Islet precursor cell (in vitro differentiated cells): ENCODE data around the gene EIF4ENIF1.
A peak's percentile ranks its signal among the peaks of the same experiment; 100 is the strongest.
"Not testable (repeated sequence)": the region's sequence is repeated elsewhere in the genome, so short reads cannot be mapped to it uniquely, and the experiment has no call there.

ENCODE experiments used
- DNase-seq: peaks from one replicate; pipeline ENCODE4 v3.0.0-alpha.2; 2018

EIF4ENIF1 gene

DNA sequence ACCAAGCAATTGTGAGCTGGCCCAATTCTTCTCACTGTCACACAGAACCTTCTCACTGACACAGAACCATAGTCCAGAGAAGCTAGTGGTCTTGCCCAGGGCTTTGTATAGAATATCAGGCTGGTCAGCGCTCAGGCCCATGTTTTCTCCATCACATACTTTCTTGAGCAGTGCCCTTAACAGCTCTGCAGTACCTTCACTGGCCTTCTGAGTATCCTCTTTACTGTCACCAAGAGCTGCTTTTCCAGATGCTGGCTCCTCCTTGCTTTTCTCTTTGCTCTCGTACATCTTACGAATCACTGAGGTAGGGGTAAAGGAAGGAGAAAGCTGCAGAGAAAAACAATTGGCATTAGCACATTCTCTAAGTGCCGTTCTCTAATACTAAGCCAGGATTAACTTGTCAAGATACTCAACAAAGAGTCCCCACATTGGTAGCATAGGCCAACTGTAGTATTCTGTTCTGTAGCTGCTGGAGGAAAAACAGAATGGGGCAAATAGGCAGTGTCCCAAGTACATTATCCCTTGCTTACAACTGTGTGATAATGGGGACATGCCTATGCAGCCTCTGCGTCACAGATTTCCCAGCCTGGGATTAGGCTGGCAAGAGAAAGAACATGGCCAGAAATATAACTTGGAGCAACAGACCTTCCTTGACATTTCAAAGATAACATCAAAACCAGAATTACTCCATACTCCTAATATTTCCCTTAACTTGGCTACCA lies 46.7 kb downstream of the EIF4ENIF1 start:
- no peak for DNase-seq

- no peak for DNase-seq
These were observed 48.0 kb downstream of the EIF4ENIF1 start for GRCh38 chr22:31441652-31442051.

DNA sequence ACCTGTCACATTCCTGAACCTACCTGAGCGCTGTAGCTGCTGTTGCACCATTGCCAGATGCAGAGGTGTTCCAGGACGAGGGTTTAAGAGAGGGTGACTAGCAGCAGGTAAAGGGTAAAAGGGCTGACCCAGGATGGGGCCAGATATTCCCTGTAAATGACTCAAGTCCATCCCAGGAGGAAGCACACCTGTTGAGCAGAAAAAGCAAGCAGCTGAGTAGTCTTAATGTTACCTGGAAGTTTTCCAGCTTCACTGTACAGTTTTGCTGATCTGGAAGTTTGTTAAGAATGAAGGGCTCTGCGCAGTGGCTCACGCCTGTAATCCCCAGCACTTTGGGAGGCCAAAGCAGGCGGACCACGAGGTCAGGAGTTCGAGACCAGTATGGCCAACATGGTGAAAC lies 49.0 kb downstream of the EIF4ENIF1 start:
- no peak for DNase-seq

- DNase-seq = no peak
These were observed 49.8 kb downstream of the EIF4ENIF1 start for GRCh38 chr22:31439808-31440207.

GRCh38 chr22:31436132-31436531 lies 53.5 kb downstream of the EIF4ENIF1 start:
- DNase-seq = no peak

GRCh38 chr22:31431950-31432349 lies 57.7 kb downstream of the EIF4ENIF1 start:
- DNase-seq = no peak

- no peak for DNase-seq
These were observed 64.2 kb downstream of the EIF4ENIF1 start for GRCh38 chr22:31425331-31426050.

GRCh38 chr22:31402350-31402749 lies 87.3 kb downstream of the EIF4ENIF1 start:
- not testable (repeated sequence) for DNase-seq

DNA sequence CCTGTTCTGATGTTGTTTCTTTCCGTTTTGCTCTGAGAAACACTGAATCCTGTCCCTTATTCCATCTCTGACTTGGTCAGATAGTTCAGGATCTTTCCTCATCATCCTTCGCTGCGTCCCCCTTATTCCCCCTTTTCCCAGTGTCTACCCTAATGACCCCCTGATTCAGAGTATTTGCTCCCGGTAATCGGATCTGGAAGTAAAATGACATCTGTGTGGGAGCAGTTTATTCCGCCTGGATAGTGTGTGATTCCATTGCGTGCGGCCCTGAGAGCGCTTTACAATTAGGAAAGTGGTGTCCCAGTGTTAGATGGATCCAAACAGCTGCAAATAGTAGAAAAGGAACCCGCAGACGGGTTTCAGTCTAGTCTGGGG lies 89.6 kb downstream of the EIF4ENIF1 start:
- DNase-seq = no peak

DNA sequence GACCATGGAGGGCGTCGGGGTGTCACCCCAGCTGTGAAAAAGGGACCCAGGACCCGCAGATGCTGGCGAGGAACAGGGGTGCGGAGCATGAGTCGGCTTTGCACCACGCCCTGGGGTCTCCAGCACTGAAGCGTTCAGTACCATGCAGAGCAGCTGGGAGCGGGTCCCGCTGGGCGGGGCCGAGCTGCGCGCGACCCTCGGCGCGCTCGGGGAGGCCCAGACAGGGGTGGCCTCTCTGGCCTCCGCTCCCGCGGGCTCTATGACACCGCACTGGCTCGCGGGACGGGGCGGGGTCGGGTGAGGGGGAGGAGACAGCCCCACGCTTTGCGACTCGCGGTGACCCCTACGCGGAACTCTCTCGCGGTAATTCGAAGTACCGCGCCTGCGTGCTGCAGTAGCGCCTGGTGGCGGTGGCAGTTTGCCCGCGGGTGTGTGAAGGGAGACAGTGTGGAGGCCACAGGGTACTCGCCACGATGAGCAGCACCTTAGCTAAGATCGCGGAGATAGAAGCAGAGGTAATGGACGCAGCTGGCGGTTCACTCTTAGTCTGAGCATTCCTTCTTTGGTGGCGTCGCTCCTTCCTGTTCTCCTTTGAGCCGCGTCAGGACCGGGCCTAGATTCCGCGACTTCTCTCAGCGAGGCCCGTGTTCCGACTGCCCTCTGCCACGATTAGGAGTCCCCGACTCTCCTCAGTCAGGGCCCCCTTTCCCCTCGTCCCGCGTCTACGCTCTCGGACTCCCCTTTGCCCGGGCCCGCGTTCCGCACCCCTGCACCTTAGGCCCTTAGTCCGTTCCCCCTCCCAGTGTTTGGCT lies 90.2 kb downstream of the EIF4ENIF1 start, which contains the start of gene DRG1:
DRG1 (plus strand) TSS at position 394 of the 812 bp plus-strand sequence; CDS start at position 474, 80 bp downstream.
- DNase-seq = peak; percentile 99

GRCh38 chr22:31398231-31398630 lies 91.4 kb downstream of the EIF4ENIF1 start:
- no peak for DNase-seq

- DNase-seq = no peak
These were observed 95.3 kb downstream of the EIF4ENIF1 start for GRCh38 chr22:31394326-31394725.

GRCh38 chr22:31393893-31394292 lies 95.7 kb downstream of the EIF4ENIF1 start:
- no peak for DNase-seq
